Measurements from ENCODE around the gene KLK12. TPM values are rescaled to one million over a fixed set of nuclear protein-coding genes. Genes with fewer than 3 reads are reported as not detected.

KLK12 gene
- total RNA-seq, 4 donors from 2014 or later = 0.41 TPM; not detected in 3

- Histone ChIP-seq H3K36me3 (no peaks in the 10 kb centered on the region), H3K9me3 (no peaks in the 10 kb centered on the region), H3K4me3 (no peak overlapping the region), H3K27me3 (peaks cover 46% of the 10 kb centered on the region), H3K4me1 (no peaks in the 10 kb centered on the region), H3K27ac (no peak overlapping the region)
- TF ChIP-seq POLR2A (IDR thresholded peaks at IDR 0.05) (no peak), POLR2AphosphoS5 (IDR thresholded peaks at IDR 0.05) (no peak), CTCF (IDR thresholded peaks at IDR 0.05) (no peak), EP300 (IDR thresholded peaks at IDR 0.05; ENCODE audit: low read depth) (no peak)
- 55% methylated on average over 12 of the region's 16 CpGs; no CpG with 5 or more reads in 1 of the 2 donors for WGBS, 2 donors (ENCODE audit: low coverage in 1 of 2)
- intact Hi-C loops (cut with DNase I; ENCODE audit: low total_unique reads) = no loop called here
- in situ Hi-C loops (cut with MboI; ENCODE audit: low pct_ligation_motif_present in 1 of 4, low pct_unique_long_range_greater_than_20kb in 1 of 4, low sequenced_read_pairs in 3 of 4) = no loop called here
- DNase-seq = no peak
These were observed 33.8 kb downstream of the KLK12 start for GRCh38 chr19:51000981-51001380.

GRCh38 chr19:51000426-51000825, 34.4 kb downstream of the KLK12 start:
- intact Hi-C loops (cut with DNase I; ENCODE audit: low total_unique reads) (no loop called here), in situ Hi-C loops (cut with MboI; ENCODE audit: low pct_ligation_motif_present in 1 of 4, low pct_unique_long_range_greater_than_20kb in 1 of 4, low sequenced_read_pairs in 3 of 4) (no loop called here)
- DNase-seq = no peak
- 88% methylated on average over 10 of the region's 10 CpGs; no CpG with 5 or more reads in 1 of the 2 donors for WGBS, 2 donors (ENCODE audit: low coverage in 1 of 2)
- Histone ChIP-seq H3K36me3 (no peaks in the 10 kb centered on the region), H3K9me3 (no peaks in the 10 kb centered on the region), H3K27me3 (peaks cover 46% of the 10 kb centered on the region), H3K4me1 (no peaks in the 10 kb centered on the region), H3K27ac (no peak overlapping the region), H3K4me3 (no peak overlapping the region)
- TF ChIP-seq EP300 (IDR thresholded peaks at IDR 0.05; ENCODE audit: low read depth) (no peak), CTCF (IDR thresholded peaks at IDR 0.05) (no peak), POLR2A (IDR thresholded peaks at IDR 0.05) (no peak), POLR2AphosphoS5 (IDR thresholded peaks at IDR 0.05) (no peak)

- H3K27me3 ChIP-seq = peaks cover 46% of the 10 kb centered on the region
- DNase-seq = no peak
- no peaks in the 10 kb centered on the region for H3K4me1 ChIP-seq
- no peak for TF ChIP-seq EP300 (IDR thresholded peaks at IDR 0.05; ENCODE audit: low read depth)
- no peak for TF ChIP-seq POLR2A (IDR thresholded peaks at IDR 0.05)
- no peak for TF ChIP-seq CTCF (IDR thresholded peaks at IDR 0.05)
- TF ChIP-seq POLR2AphosphoS5 (IDR thresholded peaks at IDR 0.05) = no peak
- in situ Hi-C loops (cut with MboI; ENCODE audit: low pct_ligation_motif_present in 1 of 4, low pct_unique_long_range_greater_than_20kb in 1 of 4, low sequenced_read_pairs in 3 of 4) = no loop called here
- intact Hi-C loops (cut with DNase I; ENCODE audit: low total_unique reads) = no loop called here
- no peaks in the 10 kb centered on the region for H3K9me3 ChIP-seq
- H3K27ac ChIP-seq = no peak overlapping the region
- H3K4me3 ChIP-seq = no peak overlapping the region
- no peaks in the 10 kb centered on the region for H3K36me3 ChIP-seq
- 54 to 55% methylated on average over 2 to 4 of the region's 4 CpGs for WGBS, 2 donors (ENCODE audit: low coverage in 1 of 2)
These were observed 36.1 kb downstream of the KLK12 start for GRCh38 chr19:50998686-50999085.

GRCh38 chr19:50998061-50998460, 36.7 kb downstream of the KLK12 start:
- WGBS, 2 donors (ENCODE audit: low coverage in 1 of 2) = 31 to 52% methylated on average over 4 to 5 of the region's 5 CpGs
- H3K27me3 ChIP-seq = peaks cover 41% of the 10 kb centered on the region
- in situ Hi-C loops (cut with MboI; ENCODE audit: low pct_ligation_motif_present in 1 of 4, low pct_unique_long_range_greater_than_20kb in 1 of 4, low sequenced_read_pairs in 3 of 4) = no loop called here

More at GRCh38 chr19:50998061-50998460, 36.7 kb downstream of the KLK12 start:
- no peaks in the 10 kb centered on the region for H3K9me3 ChIP-seq
- TF ChIP-seq CTCF (IDR thresholded peaks at IDR 0.05) (no peak), POLR2AphosphoS5 (IDR thresholded peaks at IDR 0.05) (no peak), EP300 (IDR thresholded peaks at IDR 0.05; ENCODE audit: low read depth) (no peak)
- intact Hi-C loops (cut with DNase I; ENCODE audit: low total_unique reads) = no loop called here
- no peaks in the 10 kb centered on the region for H3K36me3 ChIP-seq
- no peak overlapping the region for H3K4me3 ChIP-seq
- no peak for DNase-seq
- H3K27ac ChIP-seq = no peak overlapping the region
- H3K4me1 ChIP-seq = no peaks in the 10 kb centered on the region
